H9 (cell line): ENCODE data around the gene LRP5. TPM values are rescaled to one million over a fixed set of nuclear protein-coding genes. Genes with fewer than 3 reads are reported as not detected.
A peak's percentile ranks its signal among the peaks of the same experiment; 100 is the strongest.

Source experiments
- DNase-seq: peaks from one replicate; pipeline ENCODE4 v3.0.0-alpha.2; 2017
- H2AFZ ChIP-seq: one replicate; pipeline ENCODE4 v1.6.1; 2013; ENCODE audit warnings: mild to moderate bottlenecking, low read length, control low read depth, moderate library complexity
- H2AK5ac ChIP-seq: 2 replicates; pipeline ENCODE4 v1.6.1; 2013; ENCODE audit warnings: low read length, control low read depth, mixed read lengths; ENCODE audit not compliant: insufficient read length
- H2BK120ac ChIP-seq: one replicate; pipeline ENCODE4 v1.6.1; 2013; ENCODE audit warnings: low read depth, mild to moderate bottlenecking, low read length, control low read depth, inconsistent platforms; ENCODE audit not compliant: poor library complexity, severe bottlenecking
- H2BK12ac ChIP-seq: 2 replicates; pipeline ENCODE4 v1.6.1; 2013; ENCODE audit warnings: low read length, control low read depth, mixed read lengths, low read depth; ENCODE audit not compliant: insufficient read length
- H2BK15ac ChIP-seq: 2 replicates; pipeline ENCODE4 v1.6.1; 2013; ENCODE audit warnings: low read depth, low read length, control low read depth
- H2BK20ac ChIP-seq: one replicate; pipeline ENCODE4 v1.6.1; 2013; ENCODE audit warnings: low read depth, mild to moderate bottlenecking, low read length, control low read depth, inconsistent platforms; ENCODE audit not compliant: poor library complexity, severe bottlenecking
- H2BK5ac ChIP-seq: 2 replicates; pipeline ENCODE4 v1.6.1; 2013; ENCODE audit warnings: low read length, control low read depth, mixed read lengths; ENCODE audit not compliant: insufficient read length
- H3K14ac ChIP-seq: 2 replicates; pipeline ENCODE4 v1.6.1; 2013; ENCODE audit warnings: low read length, control low read depth; ENCODE audit not compliant: insufficient read depth
- H3K18ac ChIP-seq: 2 replicates; pipeline ENCODE4 v1.6.1; 2013; ENCODE audit warnings: low read depth, mild to moderate bottlenecking, mixed read lengths, low read length, control low read depth; ENCODE audit not compliant: insufficient read length
- H3K23ac ChIP-seq: 2 replicates; pipeline ENCODE4 v1.6.1; 2013; ENCODE audit warnings: low read length, control low read depth, mixed read lengths, low read depth; ENCODE audit not compliant: insufficient read length
- H3K23me2 ChIP-seq: 2 replicates; pipeline ENCODE4 v1.6.1; 2013; ENCODE audit warnings: low read depth, mild to moderate bottlenecking, mixed read lengths, low read length, control low read depth; ENCODE audit not compliant: insufficient read length, poor library complexity, severe bottlenecking
- H3K27ac ChIP-seq: 2 replicates; pipeline ENCODE4 v1.5.1; 2013; ENCODE audit warnings: low read length, control low read depth, mixed read lengths, low read depth; ENCODE audit not compliant: insufficient read length
- H3K27me3 ChIP-seq: 2 replicates; pipeline ENCODE4 v1.6.1; 2013; ENCODE audit warnings: low read length, control low read depth, inconsistent platforms; ENCODE audit not compliant: insufficient read depth
- H3K4ac ChIP-seq: 2 replicates; pipeline ENCODE4 v1.6.1; 2013; ENCODE audit warnings: low read depth, mild to moderate bottlenecking, control low read depth, inconsistent platforms, low read length, moderate library complexity
- H3K4me1 ChIP-seq: 2 replicates; pipeline ENCODE4 v1.6.1; 2013; ENCODE audit warnings: low read length, control low read depth, inconsistent platforms; ENCODE audit not compliant: insufficient read depth
- H3K4me2 ChIP-seq: 2 replicates; pipeline ENCODE4 v1.6.1; 2013; ENCODE audit warnings: low read length, control low read depth, mixed read lengths; ENCODE audit not compliant: insufficient read length, insufficient read depth
- H3K56ac ChIP-seq: 2 replicates; pipeline ENCODE4 v1.6.1; 2013; ENCODE audit warnings: low read depth, mild to moderate bottlenecking, mixed read lengths, low read length, control low read depth; ENCODE audit not compliant: insufficient read length
- H3K79me1 ChIP-seq: 2 replicates; pipeline ENCODE4 v1.6.1; 2013; ENCODE audit warnings: low read depth, mild to moderate bottlenecking, moderate library complexity, low read length, control low read depth, inconsistent platforms; ENCODE audit not compliant: insufficient read depth, poor library complexity, severe bottlenecking
- H3K79me2 ChIP-seq: 2 replicates; pipeline ENCODE4 v1.6.1; 2013; ENCODE audit warnings: low read length, control low read depth, inconsistent platforms; ENCODE audit not compliant: insufficient read depth
- H3K9ac ChIP-seq: 2 replicates; pipeline ENCODE4 v1.6.1; 2013; ENCODE audit warnings: low read length, control low read depth, mixed read lengths; ENCODE audit not compliant: insufficient read length; ENCODE audit errors: extremely low read depth
- H3K9me3 ChIP-seq: one replicate; pipeline ENCODE4 v1.6.1; 2013; ENCODE audit warnings: low read depth, low read length, inconsistent platforms; ENCODE audit not compliant: control insufficient read depth
- H3T11ph ChIP-seq: one replicate; pipeline ENCODE4 v1.6.1; 2013; ENCODE audit warnings: mild to moderate bottlenecking, low read length, control low read depth, inconsistent platforms
- H4K20me1 ChIP-seq: one replicate; pipeline ENCODE4 v1.6.1; 2013; ENCODE audit not compliant: control insufficient read depth, insufficient read length, insufficient read depth
- H4K5ac ChIP-seq: 2 replicates; pipeline ENCODE4 v1.6.1; 2013; ENCODE audit warnings: low read depth, mild to moderate bottlenecking, mixed read lengths, low read length, control low read depth; ENCODE audit not compliant: insufficient read length
- H4K8ac ChIP-seq: replicated peaks from 2 replicates; pipeline ENCODE4 v1.6.1; 2013; ENCODE audit warnings: low read length, control low read depth, mixed read lengths, low read depth; ENCODE audit not compliant: insufficient read length
- H4K91ac ChIP-seq: 2 replicates; pipeline ENCODE4 v1.6.1; 2013; ENCODE audit warnings: low read depth, mild to moderate bottlenecking, moderate library complexity, mixed read lengths, low read length, control low read depth; ENCODE audit not compliant: insufficient read length
- H3K27ac Mint-ChIP-seq, 3 experiments: 2 replicates in 2 of 3; 3 replicates in 1 of 3; pipeline ENCODE4 v1.8.0; 2020 to 2021; ENCODE audit warnings: mixed read lengths in 3 of 3, mild to moderate bottlenecking in 1 of 3, moderate library complexity in 1 of 3
- H3K27me3 Mint-ChIP-seq: 2 replicates; pipeline ENCODE4 v1.8.0; 2021; ENCODE audit warnings: low read depth, mild to moderate bottlenecking, moderate library complexity, mixed read lengths
- H3K36me3 Mint-ChIP-seq, 3 experiments: 2 replicates in 2 of 3; 3 replicates in 1 of 3; pipeline ENCODE4 v1.8.0; 2020 to 2021; ENCODE audit warnings: low read depth in 3 of 3, mixed read lengths in 3 of 3; ENCODE audit not compliant: insufficient read depth in 1 of 3
- H3K4me1 Mint-ChIP-seq, 2 experiments: 2 replicates each; pipeline ENCODE4 v1.8.0; 2020; ENCODE audit warnings: mixed read lengths in 2 of 2
- H3K4me3 Mint-ChIP-seq, 2 experiments: 2 replicates in 1 of 2; 3 replicates in 1 of 2; pipeline ENCODE4 v1.8.0; 2020 to 2021; ENCODE audit warnings: mild to moderate bottlenecking in 2 of 2, mixed read lengths in 2 of 2, moderate library complexity in 1 of 2
- H3K9me3 Mint-ChIP-seq, 2 experiments: 2 replicates in 1 of 2; 3 replicates in 1 of 2; pipeline ENCODE4 v1.8.0; 2020; ENCODE audit warnings: mild to moderate bottlenecking in 2 of 2, mixed read lengths in 2 of 2, moderate library complexity in 1 of 2
- CTCF ChIP-seq: fragments of 200-600 bp; sonication (generic); conservative IDR thresholded peaks from 3 replicates; pipeline ENCODE4 v1.8.0; 2021; ENCODE audit warnings: antibody characterized with exemption, mild to moderate bottlenecking
- WGBS: extraction: QIAGEN DNeasy Blood & Tissue Kit; methylation state at CpG from one replicate; pipeline ENCODE4 v1.1.7; 2013; ENCODE audit warnings: missing lambda C conversion rate, low lambda C conversion rate, mixed read lengths; ENCODE audit not compliant: insufficient read length; ENCODE audit errors: extremely low coverage; 5-methylcytosine and 5-hydroxymethylcytosine counted together
- total RNA-seq: library from RNA; stranded (reverse); gene quantifications from 2 replicates; pipeline ENCODE4 v1.2.1, GENCODE V29; 2021

LRP5 gene
- total RNA-seq, 1 experiment from 2014 or later, result 38.4 TPM

GRCh38 chr11:68297812-68298658 lies 14.4 kb upstream of the LRP5 start:
- Histone ChIP-seq H2BK120ac (no peak overlapping the region), H3K9me3 (no peaks in the 10 kb centered on the region), H3K56ac (no peak overlapping the region), H4K5ac (no peak overlapping the region), H3K9ac (no peak overlapping the region), H3K18ac (no peak overlapping the region), H3K4me1 (no peaks in the 10 kb centered on the region; the same call in 1 of the 2 replicates), H3K79me1 (no peaks in the 10 kb centered on the region), H3K27me3 (no peaks in the 10 kb centered on the region), H2AK5ac (no peak overlapping the region), H3K79me2 (no peaks in the 10 kb centered on the region), H3T11ph (no peak overlapping the region), H4K20me1 (no peaks in the 10 kb centered on the region), H3K4me2 (no peak overlapping the region), H3K14ac (no peak overlapping the region), H3K23ac (no peak overlapping the region), H2BK5ac (no peak overlapping the region), H3K4ac (no peak overlapping the region; the same call in 1 of the 2 replicates), H2BK20ac (no peak overlapping the region), H2AFZ (no peak overlapping the region), H3K27ac (no peak overlapping the region), H4K91ac (no peak overlapping the region), H2BK15ac (no peak overlapping the region), H3K23me2 (no peaks in the 10 kb centered on the region), H4K8ac (no peak overlapping the region), H2BK12ac (no peak overlapping the region)
- Mint-ChIP-seq H3K27ac (no peak overlapping the region; a peak in 1 of 7 replicates), H3K27me3 (peaks cover 2% of the 10 kb centered on the region), H3K9me3 (peaks cover under 1% of the 10 kb centered on the region in 2 experiments; a peak in 3 of 5 replicates), H3K36me3 (peaks cover 0 to under 1% (median under 1%) of the 10 kb centered on the region in 3 experiments; a peak in 2 of 7 replicates), H3K4me1 (peaks cover 0 to 2% of the 10 kb centered on the region in 2 experiments; a peak in 1 of 4 replicates), H3K4me3 (no peak overlapping the region)
- peak; percentile 85 for DNase-seq
- TF ChIP-seq CTCF, result peak; percentile 96
- no CpG with 5 or more reads among the region's 40 CpGs for WGBS
